Measurements from ENCODE around the gene GYG1.

GYG1 gene

GRCh38 chr3:148991219-148992026, at the start of gene GYG1:
GYG1 (plus strand) TSS chr3:148991540; CDS start chr3:148991641, 101 bp downstream.
- DNase-seq (ENCODE audit: low spot score): peak; percentile 84

GRCh38 chr3:148943506-148944205, 47.7 kb upstream of the GYG1 start:
- peak; percentile 61 for DNase-seq (ENCODE audit: low spot score)

GRCh38 chr3:148945116-148945515, 46.2 kb upstream of the GYG1 start:
- no peak for DNase-seq (ENCODE audit: low spot score)

- no peak for DNase-seq (ENCODE audit: low spot score)
Observed at GRCh38 chr3:148948913-148949657, 42.3 kb upstream of the GYG1 start.

GRCh38 chr3:148950806-148951205, 40.5 kb upstream of the GYG1 start:
- DNase-seq (ENCODE audit: low spot score): no peak

GRCh38 chr3:148951599-148952361, 39.6 kb upstream of the GYG1 start:
- DNase-seq (ENCODE audit: low spot score): no peak

- no peak for DNase-seq (ENCODE audit: low spot score)
Observed at GRCh38 chr3:148953094-148953493, 38.2 kb upstream of the GYG1 start.

- no peak for DNase-seq (ENCODE audit: low spot score)
Observed at GRCh38 chr3:148954981-148955380, 36.4 kb upstream of the GYG1 start.

- DNase-seq (ENCODE audit: low spot score): peak; percentile 41
Observed at GRCh38 chr3:148955544-148956346, 35.6 kb upstream of the GYG1 start.

GRCh38 chr3:148957586-148957985, 33.8 kb upstream of the GYG1 start:
- DNase-seq (ENCODE audit: low spot score): no peak

- no peak for DNase-seq (ENCODE audit: low spot score)
Observed at GRCh38 chr3:148958696-148959095, 32.6 kb upstream of the GYG1 start.

GRCh38 chr3:148962513-148962912, 28.8 kb upstream of the GYG1 start:
- DNase-seq (ENCODE audit: low spot score): no peak

GRCh38 chr3:148964809-148965208, 26.5 kb upstream of the GYG1 start:
- no peak for DNase-seq (ENCODE audit: low spot score)

GRCh38 chr3:148968321-148968720, 23.0 kb upstream of the GYG1 start:
- no peak for DNase-seq (ENCODE audit: low spot score)

GRCh38 chr3:148970271-148970670, 21.1 kb upstream of the GYG1 start:
- no peak for DNase-seq (ENCODE audit: low spot score)

- no peak for DNase-seq (ENCODE audit: low spot score)
Observed at GRCh38 chr3:148971401-148972163, 19.8 kb upstream of the GYG1 start.

GRCh38 chr3:148974726-148975125, 16.6 kb upstream of the GYG1 start:
- no peak for DNase-seq (ENCODE audit: low spot score)

GRCh38 chr3:148975248-148975647, 16.1 kb upstream of the GYG1 start:
- no peak for DNase-seq (ENCODE audit: low spot score)

GRCh38 chr3:148975696-148976095, 15.6 kb upstream of the GYG1 start:
- no peak for DNase-seq (ENCODE audit: low spot score)

GRCh38 chr3:148981273-148981672, 10.1 kb upstream of the GYG1 start:
- DNase-seq (ENCODE audit: low spot score): no peak
